ENCODE results near the gene PLEKHM3. TPM values are rescaled to one million over a fixed set of nuclear protein-coding genes. Genes with fewer than 3 reads are reported as not detected.

The PLEKHM3 gene
- total RNA-seq, 4 donors from 2014 or later: 14.9 to 28.3 (median 21.0) TPM

DNA sequence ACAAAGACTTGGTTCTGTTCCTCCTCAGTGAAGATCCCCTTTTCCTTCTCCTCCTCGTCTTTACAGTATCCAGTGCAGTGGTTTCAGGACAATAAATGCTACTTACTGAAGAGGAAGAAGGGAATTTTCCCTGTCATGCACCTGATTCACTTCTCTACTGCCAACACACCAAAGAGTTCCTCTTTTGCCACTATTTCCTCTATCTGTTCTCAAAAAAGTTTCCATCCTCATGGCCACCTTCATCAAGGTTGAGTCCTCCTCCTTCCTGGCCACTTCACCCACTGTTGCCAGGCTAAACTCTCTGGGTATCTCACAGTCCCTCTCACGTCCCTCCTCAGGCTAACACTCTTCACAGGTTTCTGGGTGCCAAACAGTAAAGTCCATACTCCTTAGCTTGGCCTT is 41.7 kb downstream of the PLEKHM3 start:
- no peaks in the 10 kb centered on the region for H3K9me3 ChIP-seq
- H3K36me3 ChIP-seq: no peaks in the 10 kb centered on the region
- TF ChIP-seq EP300 (IDR thresholded peaks at IDR 0.05): no peak
- TF ChIP-seq POLR2A (IDR thresholded peaks at IDR 0.05): no peak
- TF ChIP-seq, protein P1, sequence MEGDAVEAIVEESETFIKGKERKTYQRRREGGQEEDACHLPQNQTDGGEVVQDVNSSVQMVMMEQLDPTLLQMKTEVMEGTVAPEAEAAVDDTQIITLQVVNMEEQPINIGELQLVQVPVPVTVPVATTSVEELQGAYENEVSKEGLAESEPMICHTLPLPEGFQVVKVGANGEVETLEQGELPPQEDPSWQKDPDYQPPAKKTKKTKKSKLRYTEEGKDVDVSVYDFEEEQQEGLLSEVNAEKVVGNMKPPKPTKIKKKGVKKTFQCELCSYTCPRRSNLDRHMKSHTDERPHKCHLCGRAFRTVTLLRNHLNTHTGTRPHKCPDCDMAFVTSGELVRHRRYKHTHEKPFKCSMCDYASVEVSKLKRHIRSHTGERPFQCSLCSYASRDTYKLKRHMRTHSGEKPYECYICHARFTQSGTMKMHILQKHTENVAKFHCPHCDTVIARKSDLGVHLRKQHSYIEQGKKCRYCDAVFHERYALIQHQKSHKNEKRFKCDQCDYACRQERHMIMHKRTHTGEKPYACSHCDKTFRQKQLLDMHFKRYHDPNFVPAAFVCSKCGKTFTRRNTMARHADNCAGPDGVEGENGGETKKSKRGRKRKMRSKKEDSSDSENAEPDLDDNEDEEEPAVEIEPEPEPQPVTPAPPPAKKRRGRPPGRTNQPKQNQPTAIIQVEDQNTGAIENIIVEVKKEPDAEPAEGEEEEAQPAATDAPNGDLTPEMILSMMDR (IDR thresholded peaks at IDR 0.05): no peak
- TF ChIP-seq POLR2AphosphoS5 (IDR thresholded peaks at IDR 0.05): no peak
- DNase-seq (ENCODE audit: low spot score in 2 of 2): no peak
- H3K27ac ChIP-seq: no peak overlapping the region
- no peaks in the 10 kb centered on the region for H3K4me1 ChIP-seq
- WGBS: 86% methylated on average over 2 of the region's 2 CpGs
- H3K4me3 ChIP-seq: no peak overlapping the region
- H3K27me3 ChIP-seq: no peaks in the 10 kb centered on the region

DNA sequence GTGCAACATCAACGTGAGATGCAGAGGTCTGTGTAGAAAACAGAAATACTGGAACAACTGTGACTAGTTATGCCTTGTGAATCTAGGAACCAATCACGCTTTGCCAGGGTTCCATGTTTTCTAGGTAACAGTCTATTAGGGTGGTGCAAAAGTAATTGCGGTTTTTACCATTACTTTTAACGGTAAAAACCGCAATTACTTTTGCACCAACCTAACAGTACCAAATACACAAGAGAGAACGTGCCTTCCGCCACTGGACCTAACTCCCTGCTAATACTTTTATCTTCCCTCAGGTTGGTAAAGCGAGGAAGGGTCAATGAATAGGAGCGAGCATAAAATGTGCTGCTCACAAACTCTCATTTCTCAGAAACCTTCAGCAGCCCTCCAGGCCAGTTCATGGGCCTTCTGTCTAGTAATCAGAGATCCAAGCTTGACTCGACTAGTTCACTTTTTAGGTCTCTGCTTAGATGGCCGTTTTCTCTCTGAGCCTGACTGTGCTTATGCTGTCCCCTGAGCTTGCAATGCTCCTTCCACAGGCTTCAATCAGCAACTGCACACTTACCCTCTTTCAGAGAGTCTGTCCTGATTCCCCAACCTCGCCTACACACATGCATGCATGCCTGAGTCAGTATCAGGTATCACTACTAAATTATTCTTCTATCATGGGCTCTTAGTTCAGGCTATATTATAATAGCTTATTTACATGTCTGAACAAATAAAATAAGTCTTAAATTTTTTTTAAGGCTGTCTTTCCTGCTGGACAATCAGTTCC is 47.0 kb downstream of the PLEKHM3 start:
- peaks cover 10% of the 10 kb centered on the region for H3K36me3 ChIP-seq
- TF ChIP-seq POLR2A (IDR thresholded peaks at IDR 0.05): no peak
- H3K4me3 ChIP-seq: no peak overlapping the region
- no peaks in the 10 kb centered on the region for H3K4me1 ChIP-seq
- H3K9me3 ChIP-seq: no peaks in the 10 kb centered on the region
- H3K27me3 ChIP-seq: no peaks in the 10 kb centered on the region
- no peak for DNase-seq (ENCODE audit: low spot score in 2 of 2)
- H3K27ac ChIP-seq: no peak overlapping the region
- WGBS: 94% methylated on average over 12 of the region's 12 CpGs

DNA sequence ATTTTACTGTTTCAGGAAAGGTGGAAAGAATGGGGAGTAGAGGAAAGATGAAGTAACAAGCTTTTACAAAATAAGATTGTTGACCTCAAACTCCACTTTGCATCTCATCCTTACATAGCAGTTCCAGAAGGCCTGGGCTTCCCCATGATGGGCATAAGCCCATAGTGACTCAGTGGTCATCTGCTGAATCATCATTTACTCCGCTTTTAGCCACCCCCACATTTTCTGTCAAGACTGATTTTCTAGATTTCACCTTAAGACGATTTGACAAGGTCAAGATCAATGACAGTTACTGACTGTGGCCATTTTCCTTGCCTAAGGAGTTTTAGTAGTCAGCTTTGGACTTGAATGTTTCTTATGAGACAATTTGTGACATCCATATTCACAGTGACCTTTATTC is 49.4 kb downstream of the PLEKHM3 start:
- no peak overlapping the region for H3K4me3 ChIP-seq
- no peaks in the 10 kb centered on the region for H3K4me1 ChIP-seq
- TF ChIP-seq EP300 (IDR thresholded peaks at IDR 0.05) (no peak), POLR2AphosphoS5 (IDR thresholded peaks at IDR 0.05) (no peak), POLR2A (IDR thresholded peaks at IDR 0.05) (no peak)
- TF ChIP-seq, protein P1 (IDR thresholded peaks at IDR 0.05): no peak
- whole genome bisulfite sequencing: 90% methylated on average over 2 of the region's 2 CpGs
- no peak for DNase-seq (ENCODE audit: low spot score in 2 of 2)
- no peak overlapping the region for H3K27ac ChIP-seq
- H3K9me3 ChIP-seq: no peaks in the 10 kb centered on the region
- H3K27me3 ChIP-seq: no peaks in the 10 kb centered on the region
- peaks cover 10% of the 10 kb centered on the region for H3K36me3 ChIP-seq

DNA sequence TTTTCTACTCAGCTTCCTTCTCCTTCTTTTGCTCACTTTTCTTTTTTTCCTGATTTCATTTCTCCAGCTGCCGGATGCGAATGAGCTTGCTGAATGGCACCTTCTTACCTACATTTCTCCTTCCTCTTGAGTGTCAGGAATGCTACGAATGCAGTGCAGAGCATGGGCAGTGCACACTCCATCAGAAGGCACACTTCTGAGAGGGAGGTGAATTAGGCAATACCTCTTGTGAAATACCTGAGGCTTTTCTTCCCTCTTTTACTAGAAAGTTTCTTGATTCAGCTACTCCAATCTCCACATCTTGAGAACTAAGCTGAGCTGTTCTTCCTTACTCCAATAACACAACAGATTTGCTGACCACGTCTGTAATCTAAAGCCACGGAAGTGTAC is 51.1 kb downstream of the PLEKHM3 start:
- no peak overlapping the region for H3K27ac ChIP-seq
- DNase-seq (ENCODE audit: low spot score in 2 of 2): no peak
- WGBS: 87% methylated on average over 5 of the region's 5 CpGs

DNA sequence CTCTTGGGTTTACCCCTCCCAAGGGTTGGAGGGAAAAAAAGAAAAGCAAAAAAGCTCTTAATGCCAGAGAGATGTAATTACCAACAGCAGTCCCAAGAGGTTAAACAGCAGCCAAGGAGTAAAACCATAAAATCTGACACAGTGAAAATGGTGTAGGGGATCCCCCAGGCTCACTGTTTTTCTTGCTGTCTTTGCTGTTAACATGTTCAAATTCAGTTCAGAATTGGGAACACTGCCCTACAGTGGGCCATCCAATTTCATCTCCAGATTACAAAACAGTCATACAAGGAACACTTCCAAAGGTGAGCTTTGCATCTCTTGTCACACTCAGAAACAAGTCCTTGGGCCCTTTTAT is 54.5 kb downstream of the PLEKHM3 start:
- Histone ChIP-seq H3K27me3 (no peaks in the 10 kb centered on the region), H3K36me3 (no peaks in the 10 kb centered on the region), H3K9me3 (no peaks in the 10 kb centered on the region), H3K27ac (no peak overlapping the region), H3K4me1 (no peaks in the 10 kb centered on the region), H3K4me3 (no peak overlapping the region)
- DNase-seq (ENCODE audit: low spot score in 2 of 2): no peak
- no peak for TF ChIP-seq EP300 (IDR thresholded peaks at IDR 0.05)
- TF ChIP-seq, protein P1 (IDR thresholded peaks at IDR 0.05): no peak
- TF ChIP-seq POLR2A (IDR thresholded peaks at IDR 0.05): no peak
- no peak for TF ChIP-seq POLR2AphosphoS5 (IDR thresholded peaks at IDR 0.05)

More for the DNA sequence above, 51.1 kb downstream of the PLEKHM3 start:
- no peak for TF ChIP-seq POLR2AphosphoS5 (IDR thresholded peaks at IDR 0.05)
- no peak for TF ChIP-seq EP300 (IDR thresholded peaks at IDR 0.05)
- TF ChIP-seq, protein P1 (IDR thresholded peaks at IDR 0.05): no peak
- no peak for TF ChIP-seq POLR2A (IDR thresholded peaks at IDR 0.05)
- no peaks in the 10 kb centered on the region for H3K27me3 ChIP-seq
- H3K4me3 ChIP-seq: no peak overlapping the region
- H3K9me3 ChIP-seq: no peaks in the 10 kb centered on the region
- H3K36me3 ChIP-seq: peaks cover 10% of the 10 kb centered on the region
- H3K4me1 ChIP-seq: no peaks in the 10 kb centered on the region
